ENCODE results near the gene CPSF2.

Gene CPSF2

GRCh38 chr14:92121670-92122350, at the start of gene CPSF2, which contains the start of gene NDUFB1:
CPSF2 (plus strand) TSS chr14:92121969; CDS start chr14:92130985, 9,016 bp downstream.
NDUFB1 (minus strand) TSS chr14:92121706; CDS start chr14:92117637, 4,069 bp downstream.
- no peaks in the 10 kb centered on the region for H3K27me3 ChIP-seq (ENCODE audit: low read depth, low read length)
- H3K9me3 ChIP-seq (ENCODE audit: control insufficient read depth in 1 of 2, low read length in 2 of 2) = no peaks in the 10 kb centered on the region
- H3K27ac ChIP-seq (ENCODE audit: low read length) = peak within 1 kb of the TSS; percentile 96
- H3K4me1 ChIP-seq (ENCODE audit: control insufficient read depth in 1 of 2, insufficient read depth in 2 of 2, low read length in 2 of 2) = peaks cover 11 to 31% of the 10 kb centered on the region in 2 donors
- peaks cover 2 to 6% of the 10 kb centered on the region in 2 donors for H3K36me3 ChIP-seq (ENCODE audit: control insufficient read depth in 1 of 2, insufficient read depth in 2 of 2, low read length in 2 of 2)
- peak within 1 kb of the TSS; percentile 93 to 95 for H3K4me3 ChIP-seq (ENCODE audit: low read depth in 1 of 2, low read length in 2 of 2)

GRCh38 chr14:92074555-92074954, 47.2 kb upstream of the CPSF2 start:
- no peaks in the 10 kb centered on the region for H3K27me3 ChIP-seq (ENCODE audit: low read depth, low read length)
- H3K36me3 ChIP-seq (ENCODE audit: control insufficient read depth in 1 of 2, insufficient read depth in 2 of 2, low read length in 2 of 2) = peaks cover 10 to 41% of the 10 kb centered on the region in 2 donors
- no peak overlapping the region for H3K27ac ChIP-seq (ENCODE audit: low read length)
- H3K9me3 ChIP-seq (ENCODE audit: control insufficient read depth in 1 of 2, low read length in 2 of 2) = no peaks in the 10 kb centered on the region
- H3K4me3 ChIP-seq (ENCODE audit: low read depth in 1 of 2, low read length in 2 of 2) = no peak overlapping the region
- H3K4me1 ChIP-seq (ENCODE audit: control insufficient read depth in 1 of 2, insufficient read depth in 2 of 2, low read length in 2 of 2) = no peaks in the 10 kb centered on the region

DNA sequence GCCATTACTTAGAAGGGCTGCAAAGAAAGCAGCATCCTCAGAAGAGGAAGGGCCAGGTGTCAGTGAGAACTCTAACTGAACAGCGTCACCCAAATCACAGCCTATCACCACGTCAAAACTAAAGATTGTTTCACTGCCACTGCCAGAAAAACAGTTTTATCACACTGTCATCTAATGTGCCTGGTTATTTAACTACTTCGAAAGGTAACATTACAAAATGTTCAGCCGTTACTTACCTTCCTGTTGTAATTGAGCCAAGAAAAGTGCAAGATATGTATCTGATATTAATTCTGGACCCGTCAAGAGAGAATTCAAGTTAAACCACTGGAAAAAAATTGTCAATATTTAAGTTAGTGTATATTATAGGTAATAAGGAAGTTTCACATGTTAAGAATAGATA, 33.3 kb upstream of the CPSF2 start:
- Histone ChIP-seq H3K4me1 (ENCODE audit: control insufficient read depth in 1 of 2, insufficient read depth in 2 of 2, low read length in 2 of 2) (no peaks in the 10 kb centered on the region), H3K9me3 (ENCODE audit: control insufficient read depth in 1 of 2, low read length in 2 of 2) (no peaks in the 10 kb centered on the region), H3K36me3 (ENCODE audit: control insufficient read depth in 1 of 2, insufficient read depth in 2 of 2, low read length in 2 of 2) (peaks cover 28 to 50% of the 10 kb centered on the region in 2 donors), H3K27me3 (ENCODE audit: low read depth, low read length) (no peaks in the 10 kb centered on the region), H3K27ac (ENCODE audit: low read length) (no peak overlapping the region), H3K4me3 (ENCODE audit: low read depth in 1 of 2, low read length in 2 of 2) (no peak overlapping the region)

GRCh38 chr14:92093320-92093719, 28.4 kb upstream of the CPSF2 start:
- H3K36me3 ChIP-seq (ENCODE audit: control insufficient read depth in 1 of 2, insufficient read depth in 2 of 2, low read length in 2 of 2) = peaks cover 21 to 41% of the 10 kb centered on the region in 2 donors
- H3K4me1 ChIP-seq (ENCODE audit: control insufficient read depth in 1 of 2, insufficient read depth in 2 of 2, low read length in 2 of 2) = no peaks in the 10 kb centered on the region
- no peak overlapping the region for H3K4me3 ChIP-seq (ENCODE audit: low read depth in 1 of 2, low read length in 2 of 2)
- no peak overlapping the region for H3K27ac ChIP-seq (ENCODE audit: low read length)
- no peaks in the 10 kb centered on the region for H3K27me3 ChIP-seq (ENCODE audit: low read depth, low read length)
- no peaks in the 10 kb centered on the region for H3K9me3 ChIP-seq (ENCODE audit: control insufficient read depth in 1 of 2, low read length in 2 of 2)

GRCh38 chr14:92099802-92100201, 22.0 kb upstream of the CPSF2 start:
- Histone ChIP-seq H3K9me3 (ENCODE audit: control insufficient read depth in 1 of 2, low read length in 2 of 2) (no peaks in the 10 kb centered on the region), H3K36me3 (ENCODE audit: control insufficient read depth in 1 of 2, insufficient read depth in 2 of 2, low read length in 2 of 2) (peaks cover 7 to 13% of the 10 kb centered on the region in 2 donors), H3K4me3 (ENCODE audit: low read depth in 1 of 2, low read length in 2 of 2) (no peak overlapping the region), H3K4me1 (ENCODE audit: control insufficient read depth in 1 of 2, insufficient read depth in 2 of 2, low read length in 2 of 2) (peaks cover 0 to 18% of the 10 kb centered on the region in 2 donors), H3K27me3 (ENCODE audit: low read depth, low read length) (no peaks in the 10 kb centered on the region), H3K27ac (ENCODE audit: low read length) (no peak overlapping the region)

GRCh38 chr14:92103363-92103989, 18.3 kb upstream of the CPSF2 start:
- Histone ChIP-seq H3K4me3 (ENCODE audit: low read depth in 1 of 2, low read length in 2 of 2) (no peak overlapping the region), H3K9me3 (ENCODE audit: control insufficient read depth in 1 of 2, low read length in 2 of 2) (no peaks in the 10 kb centered on the region), H3K27ac (ENCODE audit: low read length) (no peak overlapping the region), H3K27me3 (ENCODE audit: low read depth, low read length) (no peaks in the 10 kb centered on the region), H3K4me1 (ENCODE audit: control insufficient read depth in 1 of 2, insufficient read depth in 2 of 2, low read length in 2 of 2) (peaks cover 0 to 23% of the 10 kb centered on the region in 2 donors), H3K36me3 (ENCODE audit: control insufficient read depth in 1 of 2, insufficient read depth in 2 of 2, low read length in 2 of 2) (no peaks in the 10 kb centered on the region)

DNA sequence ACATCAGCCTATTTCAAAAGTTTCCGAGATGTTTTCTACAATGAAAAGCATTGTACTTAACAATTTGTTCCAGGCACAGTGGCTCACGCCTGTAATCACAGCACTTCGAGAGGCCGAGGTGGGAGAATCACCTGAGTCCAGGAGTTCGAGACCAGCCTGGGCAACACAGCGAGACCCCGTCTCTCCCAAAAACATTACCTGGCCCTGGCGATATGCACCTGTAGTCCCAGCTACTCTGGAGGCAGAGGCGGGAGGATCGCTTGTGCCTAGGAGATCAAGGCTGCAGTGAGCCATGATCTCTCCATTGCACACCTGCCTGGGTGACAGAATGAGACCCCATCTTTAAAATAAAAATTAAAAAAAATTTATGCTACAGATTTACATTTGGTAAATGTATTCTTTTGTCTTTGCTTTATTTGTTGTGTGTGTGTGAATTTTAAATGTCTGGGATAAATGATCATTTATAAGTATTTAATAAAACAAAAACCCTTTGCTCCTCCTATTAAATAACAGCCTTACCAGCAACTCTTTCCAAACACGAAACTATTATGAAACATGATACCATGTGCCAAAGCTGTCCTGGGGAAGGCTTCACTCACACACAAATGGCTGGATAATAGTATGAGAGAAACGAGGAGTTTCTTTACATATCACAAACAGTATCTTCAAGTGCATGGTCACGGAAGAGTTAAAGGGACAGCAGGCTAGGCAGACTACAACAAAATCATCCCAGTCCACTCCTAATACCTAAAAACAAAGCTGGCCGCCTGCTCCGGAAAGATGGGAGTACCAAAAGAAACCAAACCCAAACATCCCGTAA, 16.5 kb upstream of the CPSF2 start:
- peak overlapping the region; percentile 94 to 99 for H3K4me3 ChIP-seq (ENCODE audit: low read depth in 1 of 2, low read length in 2 of 2)
- H3K27ac ChIP-seq (ENCODE audit: low read length) = peak overlapping the region; percentile 99
- no peaks in the 10 kb centered on the region for H3K9me3 ChIP-seq (ENCODE audit: control insufficient read depth in 1 of 2, low read length in 2 of 2)
- peaks cover 0 to 22% of the 10 kb centered on the region in 2 donors for H3K4me1 ChIP-seq (ENCODE audit: control insufficient read depth in 1 of 2, insufficient read depth in 2 of 2, low read length in 2 of 2)
- no peaks in the 10 kb centered on the region for H3K36me3 ChIP-seq (ENCODE audit: control insufficient read depth in 1 of 2, insufficient read depth in 2 of 2, low read length in 2 of 2)
- no peaks in the 10 kb centered on the region for H3K27me3 ChIP-seq (ENCODE audit: low read depth, low read length)

- H3K27ac ChIP-seq (ENCODE audit: low read length) = peak overlapping the region; percentile 99
- H3K9me3 ChIP-seq (ENCODE audit: control insufficient read depth in 1 of 2, low read length in 2 of 2) = no peaks in the 10 kb centered on the region
- no peaks in the 10 kb centered on the region for H3K36me3 ChIP-seq (ENCODE audit: control insufficient read depth in 1 of 2, insufficient read depth in 2 of 2, low read length in 2 of 2)
- H3K4me3 ChIP-seq (ENCODE audit: low read depth in 1 of 2, low read length in 2 of 2) = peak overlapping the region; percentile 94 to 99
- H3K4me1 ChIP-seq (ENCODE audit: control insufficient read depth in 1 of 2, insufficient read depth in 2 of 2, low read length in 2 of 2) = peaks cover 0 to 20% of the 10 kb centered on the region in 2 donors
- H3K27me3 ChIP-seq (ENCODE audit: low read depth, low read length) = no peaks in the 10 kb centered on the region
Observed at GRCh38 chr14:92105893-92106142, 16.0 kb upstream of the CPSF2 start.

DNA sequence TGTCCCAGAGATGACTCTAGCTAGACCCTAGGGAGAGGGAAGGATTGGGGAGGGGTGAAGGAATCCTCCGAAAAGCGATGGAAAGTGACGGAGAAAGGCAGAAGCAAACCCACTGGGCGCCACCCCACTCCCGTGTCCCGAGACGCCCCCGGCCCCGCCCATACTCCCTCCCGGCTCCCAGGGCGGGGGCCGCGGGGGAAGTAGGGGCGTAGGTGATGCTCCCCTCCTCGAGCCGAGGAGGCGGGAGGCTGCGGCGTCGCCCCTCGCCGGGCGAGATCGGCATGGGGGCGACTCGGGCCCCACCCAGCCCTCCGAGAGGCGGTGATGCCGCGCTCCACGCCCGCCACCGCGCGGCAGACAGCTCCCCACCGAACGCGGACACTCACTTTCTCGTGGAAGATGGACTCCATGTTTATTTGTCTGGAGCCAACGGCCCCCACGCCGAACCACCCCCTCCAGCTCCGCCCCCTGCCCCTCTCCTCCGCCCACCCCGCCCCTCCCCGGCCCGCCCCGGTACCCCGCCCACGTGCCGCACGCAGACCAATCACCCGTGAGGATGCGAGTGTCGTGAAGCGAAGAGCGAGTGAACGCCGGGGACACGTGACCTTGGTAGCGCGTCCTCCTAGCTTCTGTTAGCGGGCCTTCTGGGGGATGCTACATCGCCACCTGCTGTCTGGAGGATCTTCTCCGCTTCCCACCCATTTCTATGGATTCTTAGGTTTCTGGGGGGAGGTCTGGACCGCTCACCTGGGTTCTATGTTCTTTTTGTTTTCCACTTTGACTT, 15.4 kb upstream of the CPSF2 start, which contains the start of gene ATXN3:
Gene ATXN3 (minus strand): TSS at position 440 of the 784 bp plus-strand sequence. CDS start 30 bp downstream, at position 410.
- H3K36me3 ChIP-seq (ENCODE audit: control insufficient read depth in 1 of 2, insufficient read depth in 2 of 2, low read length in 2 of 2) = no peaks in the 10 kb centered on the region
- H3K27me3 ChIP-seq (ENCODE audit: low read depth, low read length) = no peaks in the 10 kb centered on the region
- no peaks in the 10 kb centered on the region for H3K9me3 ChIP-seq (ENCODE audit: control insufficient read depth in 1 of 2, low read length in 2 of 2)
- peak within 1 kb of the TSS; percentile 94 to 99 for H3K4me3 ChIP-seq (ENCODE audit: low read depth in 1 of 2, low read length in 2 of 2)
- H3K27ac ChIP-seq (ENCODE audit: low read length) = peak within 1 kb of the TSS; percentile 99
- H3K4me1 ChIP-seq (ENCODE audit: control insufficient read depth in 1 of 2, insufficient read depth in 2 of 2, low read length in 2 of 2) = peaks cover 0 to 20% of the 10 kb centered on the region in 2 donors

GRCh38 chr14:92108345-92109254, 13.2 kb upstream of the CPSF2 start:
- Histone ChIP-seq H3K4me3 (ENCODE audit: low read depth in 1 of 2, low read length in 2 of 2) (no peak overlapping the region), H3K27me3 (ENCODE audit: low read depth, low read length) (no peaks in the 10 kb centered on the region), H3K36me3 (ENCODE audit: control insufficient read depth in 1 of 2, insufficient read depth in 2 of 2, low read length in 2 of 2) (no peaks in the 10 kb centered on the region), H3K27ac (ENCODE audit: low read length) (no peak overlapping the region), H3K4me1 (ENCODE audit: control insufficient read depth in 1 of 2, insufficient read depth in 2 of 2, low read length in 2 of 2) (peaks cover 0 to 13% of the 10 kb centered on the region in 2 donors), H3K9me3 (ENCODE audit: control insufficient read depth in 1 of 2, low read length in 2 of 2) (no peaks in the 10 kb centered on the region)
